HG03159 (cell line): Measurements from ENCODE around the gene YIF1A.
A peak's percentile ranks its signal among the peaks of the same experiment; 100 is the strongest.
"Not testable (repeated sequence)": the region's sequence is repeated elsewhere in the genome, so short reads cannot be mapped to it uniquely, and the experiment has no call there.

ENCODE experiments used
- ATAC-seq: cut with Tn5 transposase; IDR thresholded peaks from one replicate; pipeline ENCODE4 v1.9.1; 2021; ENCODE audit warnings: mild to moderate bottlenecking, moderate library complexity; ENCODE audit not compliant: unreplicated experiment

Gene YIF1A

GRCh38 chr11:66287211-66287888 is 1.6 kb downstream of the YIF1A start:
- no peak for ATAC-seq

GRCh38 chr11:66286699-66287098 is 2.2 kb downstream of the YIF1A start:
- ATAC-seq: no peak

- no peak for ATAC-seq
These were observed 3.5 kb downstream of the YIF1A start for GRCh38 chr11:66285250-66285947.

- no peak for ATAC-seq
These were observed 4.3 kb downstream of the YIF1A start for GRCh38 chr11:66284526-66285078.

GRCh38 chr11:66283461-66284105 is 5.4 kb downstream of the YIF1A start:
- no peak for ATAC-seq

- peak; percentile 70 for ATAC-seq
These were observed 6.2 kb downstream of the YIF1A start for GRCh38 chr11:66282468-66283455.

GRCh38 chr11:66281776-66282467 is 7.0 kb downstream of the YIF1A start:
- ATAC-seq: no peak

GRCh38 chr11:66281001-66281400 is 7.9 kb downstream of the YIF1A start:
- no peak for ATAC-seq

GRCh38 chr11:66280428-66280827 is 8.5 kb downstream of the YIF1A start:
- ATAC-seq: no peak

- no peak for ATAC-seq
These were observed 9.7 kb downstream of the YIF1A start for GRCh38 chr11:66279092-66279734.

GRCh38 chr11:66278363-66279091 is 10.4 kb downstream of the YIF1A start:
- ATAC-seq: no peak

- no peak for ATAC-seq
These were observed 11.2 kb downstream of the YIF1A start, which contains the start of gene CNIH2 for GRCh38 chr11:66277471-66278362. CNIH2 (plus strand) TSS chr11:66278175; CDS start chr11:66278457, 282 bp downstream.

GRCh38 chr11:66277064-66277463 is 11.9 kb downstream of the YIF1A start:
- not testable (repeated sequence) for ATAC-seq

- ATAC-seq: not testable (repeated sequence)
These were observed 12.3 kb downstream of the YIF1A start for GRCh38 chr11:66276619-66277018.

GRCh38 chr11:66275984-66276612 is 12.8 kb downstream of the YIF1A start:
- ATAC-seq: no peak

GRCh38 chr11:66275396-66275795 is 13.5 kb downstream of the YIF1A start:
- no peak for ATAC-seq

- no peak for ATAC-seq
These were observed 14.7 kb downstream of the YIF1A start for GRCh38 chr11:66274219-66274618.
